Spleen (tissue), 11 donors: ENCODE data around the gene ITGBL1. TPM values are rescaled to one million over a fixed set of nuclear protein-coding genes. Genes with fewer than 3 reads are reported as not detected.

Experiments used
- DNase-seq: peaks from one replicate; pipeline ENCODE4 v3.0.0-alpha.2; 2020
- H3K27ac ChIP-seq, 8 donors: fragments of 200-600 bp; sonication (generic) in 7 of 8; 1 replicate in 4 of 8; 2 replicates in 4 of 8; pipeline versions ENCODE4 v1.5.0 to v1.8.0; 2016 to 2021; ENCODE audit warnings: inconsistent platforms in 4 of 8, mild to moderate bottlenecking in 4 of 8, moderate library complexity in 1 of 8
- H3K27me3 ChIP-seq, 7 donors: fragments of 200-600 bp; sonication (generic) in 6 of 7; replicated peaks in 1 of 7; 1 replicate in 4 of 7; 2 replicates in 3 of 7; pipeline versions ENCODE4 v1.5.0 to v1.8.0; 2016 to 2021; ENCODE audit warnings: inconsistent platforms in 3 of 7, mild to moderate bottlenecking in 1 of 7
- H3K36me3 ChIP-seq, 6 donors: fragments of 200-600 bp; sonication (generic) in 5 of 6; 1 replicate in 4 of 6; 2 replicates in 2 of 6; pipeline versions ENCODE4 v1.5.0 to v1.8.0; 2016 to 2021; ENCODE audit warnings: inconsistent platforms in 2 of 6
- H3K4me1 ChIP-seq, 6 donors: fragments of 200-600 bp; sonication (generic) in 5 of 6; 1 replicate in 3 of 6; 2 replicates in 3 of 6; pipeline versions ENCODE4 v1.5.0 to v1.8.0; 2016 to 2021; ENCODE audit warnings: inconsistent platforms in 3 of 6
- H3K4me3 ChIP-seq, 8 donors: fragments of 200-600 bp; sonication (generic) in 7 of 8; 1 replicate in 4 of 8; 2 replicates in 4 of 8; pipeline versions ENCODE4 v1.5.0 to v1.8.0; 2016 to 2021; ENCODE audit warnings: inconsistent platforms in 4 of 8, mild to moderate bottlenecking in 4 of 8, moderate library complexity in 2 of 8
- H3K9me3 ChIP-seq, 8 donors: fragments of 200-600 bp; sonication (generic) in 7 of 8; 1 replicate in 4 of 8; 2 replicates in 4 of 8; pipeline versions ENCODE4 v1.5.0 to v1.8.0; 2016 to 2021; ENCODE audit warnings: inconsistent platforms in 4 of 8
- POLR2A ChIP-seq, 3 donors: fragments of 450-650 bp; IDR thresholded peaks; one replicate each; pipeline ENCODE4 v1.5.1; 2017; ENCODE audit warnings: antibody characterized with exemption in 3 of 3, mild to moderate bottlenecking in 1 of 3
- POLR2AphosphoS5 ChIP-seq, 3 donors: sonication (generic); formaldehyde crosslinking; IDR thresholded peaks; one replicate each; pipeline ENCODE4 v1.5.1; 2017; ENCODE audit warnings: antibody characterized with exemption in 3 of 3
- WGBS, 5 donors: extraction: QIAGEN DNeasy Blood & Tissue Kit in 3 of 5; methylation state at CpG; one replicate each; pipeline versions ENCODE4 v1.1.5 to v1.1.7; 2013 to 2018; 5-methylcytosine and 5-hydroxymethylcytosine counted together
- intact Hi-C: fragments of 100-400 bp; cut with DNase I; formaldehyde crosslinking; loops from one replicate; pipeline ENCODE4 v1.15.0; 2023; ENCODE audit warnings: low total_unique reads
- polyA plus RNA-seq, 3 donors: library from polyadenylated mRNA; stranded (reverse); fragments of 200-250 nt; gene quantifications; one replicate each; pipeline ENCODE4 v1.2.1, GENCODE V29; 2013
- total RNA-seq, 7 donors: library from RNA; depleted of rRNA in 3 of 7; stranded (reverse); fragments of >200 nt in 3 of 7; fragmentation: NEBNext Ultra II Directional in 4 of 7; extraction: Animal tissue kit (Norgen Biotek cat#: 25700) in 4 of 7; gene quantifications; one replicate each; pipeline versions ENCODE4 v1.1.0 to v1.2.1, GENCODE V29; 2016 to 2021
- TF ChIP-seq, protein P1 (sequence below), 11 experiments: fragments of 200-600 bp in 7 of 11; fragments of 450-650 bp in 4 of 11; sonication (generic) in 4 of 11; IDR thresholded peaks in 8 of 11; conservative IDR thresholded peaks in 3 of 11; 1 replicate in 7 of 11; 2 replicates in 4 of 11; pipeline versions ENCODE4 v1.4.0 to v1.8.0; 2016 to 2021; ENCODE audit warnings: antibody characterized with exemption in 11 of 11, inconsistent platforms in 4 of 11, mild to moderate bottlenecking in 1 of 11
- donor health status: healthy with polysubstance abuse.
- donor health status: DM: no; HTN: no; CAD: no; lungs with moderate emphysema.
- donor health status: DM: no; HTN: no; CAD: no.
- donor health status: Bipolar disorder and iron deficiency.
- donor health status: healthy.
- donor health status: DM: no; HTN: no; CAD: no.
- donor health status: DM: yes; HTN: yes; CAD: no.

ITGBL1 gene
- total and polyA plus RNA-seq, 10 donors = 0.48 to 1.6 (median 0.97) TPM; not detected in 1

DNA sequence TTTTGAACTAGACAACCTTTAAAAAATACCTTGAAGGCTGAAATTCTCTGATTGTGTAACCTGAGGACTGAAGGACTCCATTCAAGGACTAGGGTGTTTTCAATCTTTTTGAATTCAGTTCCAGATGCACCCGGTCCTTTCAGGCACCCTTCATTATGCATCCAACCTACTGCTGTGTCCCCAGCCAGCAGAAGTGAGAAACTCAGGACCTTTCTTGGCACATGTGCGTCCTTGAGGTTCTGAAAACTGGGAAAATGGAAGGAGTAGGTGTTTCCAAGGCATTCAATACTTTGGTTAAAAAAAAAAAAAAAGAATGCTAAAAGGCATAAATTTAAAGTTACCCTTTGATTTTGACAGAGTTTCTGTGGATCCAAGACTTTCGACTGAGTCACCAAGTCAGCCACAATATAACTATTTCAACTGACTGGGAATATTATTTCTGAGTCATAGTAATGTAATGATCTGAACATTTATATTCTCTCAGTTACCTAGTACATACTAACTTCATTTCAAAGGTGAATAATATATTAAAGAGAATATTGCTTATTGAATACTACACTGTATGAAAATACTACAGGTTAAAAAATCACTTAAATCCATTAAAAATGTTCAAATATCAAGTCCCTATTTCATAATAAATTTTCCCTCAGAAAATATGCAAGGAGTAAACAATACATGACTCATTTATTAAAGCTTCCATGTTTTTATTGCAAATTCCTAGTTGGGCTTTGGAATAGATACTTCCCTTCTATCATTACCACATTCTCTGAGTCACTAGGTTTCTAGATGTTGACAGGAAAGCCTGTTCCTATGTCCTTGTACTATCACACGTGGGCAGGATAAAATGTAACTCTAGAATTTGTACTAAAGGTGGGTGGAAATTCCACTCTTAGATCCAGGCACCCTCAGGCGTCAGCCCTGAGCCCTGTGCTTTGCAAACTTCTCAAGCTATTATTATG, 2.4 kb upstream of the ITGBL1 start:
- 51 to 57% (median 54%) methylated on average over 5 of the region's 5 CpGs for WGBS, 5 donors
- DNase-seq = no peak
- intact Hi-C loops = no loop called here
- Histone ChIP-seq H3K9me3 (no peaks in the 10 kb centered on the region), H3K27me3 (peaks cover 0 to 27% (median 7%) of the 10 kb centered on the region in 7 donors), H3K27ac (no peak overlapping the region), H3K4me1 (peaks cover 0 to 17% (median 3%) of the 10 kb centered on the region in 6 donors), H3K4me3 (no peak overlapping the region), H3K36me3 (no peaks in the 10 kb centered on the region)
- no peak for TF ChIP-seq POLR2AphosphoS5 (IDR thresholded peaks at IDR 0.05)
- TF ChIP-seq, protein P1, sequence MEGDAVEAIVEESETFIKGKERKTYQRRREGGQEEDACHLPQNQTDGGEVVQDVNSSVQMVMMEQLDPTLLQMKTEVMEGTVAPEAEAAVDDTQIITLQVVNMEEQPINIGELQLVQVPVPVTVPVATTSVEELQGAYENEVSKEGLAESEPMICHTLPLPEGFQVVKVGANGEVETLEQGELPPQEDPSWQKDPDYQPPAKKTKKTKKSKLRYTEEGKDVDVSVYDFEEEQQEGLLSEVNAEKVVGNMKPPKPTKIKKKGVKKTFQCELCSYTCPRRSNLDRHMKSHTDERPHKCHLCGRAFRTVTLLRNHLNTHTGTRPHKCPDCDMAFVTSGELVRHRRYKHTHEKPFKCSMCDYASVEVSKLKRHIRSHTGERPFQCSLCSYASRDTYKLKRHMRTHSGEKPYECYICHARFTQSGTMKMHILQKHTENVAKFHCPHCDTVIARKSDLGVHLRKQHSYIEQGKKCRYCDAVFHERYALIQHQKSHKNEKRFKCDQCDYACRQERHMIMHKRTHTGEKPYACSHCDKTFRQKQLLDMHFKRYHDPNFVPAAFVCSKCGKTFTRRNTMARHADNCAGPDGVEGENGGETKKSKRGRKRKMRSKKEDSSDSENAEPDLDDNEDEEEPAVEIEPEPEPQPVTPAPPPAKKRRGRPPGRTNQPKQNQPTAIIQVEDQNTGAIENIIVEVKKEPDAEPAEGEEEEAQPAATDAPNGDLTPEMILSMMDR (IDR thresholded peaks at IDR 0.05 in 8 of 11, conservative IDR thresholded peaks at IDR 0.05 in 3 of 11) = no peak
- TF ChIP-seq POLR2A (IDR thresholded peaks at IDR 0.05) = no peak

GRCh38 chr13:101450749-101451130, 1.7 kb upstream of the ITGBL1 start:
- TF ChIP-seq POLR2AphosphoS5 (IDR thresholded peaks at IDR 0.05) (no peak), POLR2A (IDR thresholded peaks at IDR 0.05) (no peak)
- TF ChIP-seq, protein P1 (IDR thresholded peaks at IDR 0.05 in 8 of 11, conservative IDR thresholded peaks at IDR 0.05 in 3 of 11) = no peak
- Histone ChIP-seq H3K36me3 (no peaks in the 10 kb centered on the region), H3K27ac (no peak overlapping the region), H3K27me3 (peaks cover 0 to 32% (median 7%) of the 10 kb centered on the region in 7 donors), H3K4me1 (peaks cover 0 to 17% (median 3%) of the 10 kb centered on the region in 6 donors), H3K9me3 (no peaks in the 10 kb centered on the region), H3K4me3 (no peak overlapping the region)
- 82 to 96% (median 82%) methylated on average over 2 of the region's 2 CpGs for WGBS, 5 donors
- intact Hi-C loops = no loop called here
- no peak for DNase-seq

DNA sequence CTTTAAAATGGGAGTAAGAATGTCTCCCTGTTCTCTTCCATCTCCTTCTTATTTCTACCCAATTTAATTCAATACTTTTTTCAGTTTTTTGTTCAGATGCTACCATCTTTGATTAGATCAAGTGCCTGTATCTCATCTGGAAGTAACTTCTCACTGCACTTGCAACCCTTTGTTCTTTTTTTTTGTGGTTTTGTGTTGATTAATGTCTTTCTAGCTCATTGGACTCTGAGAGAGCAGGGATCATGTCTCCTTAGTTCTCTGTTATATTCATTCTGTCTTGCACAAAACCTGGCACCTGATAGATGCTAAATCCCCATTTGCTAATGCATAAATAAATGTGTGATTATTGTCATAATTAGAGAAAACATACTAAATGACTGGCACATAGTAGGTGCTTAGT, 834 bp upstream of the ITGBL1 start:
- DNase-seq = no peak
- Histone ChIP-seq H3K27me3 (peaks cover 0 to 32% (median 7%) of the 10 kb centered on the region in 7 donors), H3K4me1 (peaks cover 0 to 17% (median 3%) of the 10 kb centered on the region in 6 donors), H3K27ac (no peak overlapping the region), H3K36me3 (no peaks in the 10 kb centered on the region), H3K9me3 (no peaks in the 10 kb centered on the region), H3K4me3 (no peak overlapping the region)
- intact Hi-C loops = no loop called here
- TF ChIP-seq POLR2A (IDR thresholded peaks at IDR 0.05) (no peak), POLR2AphosphoS5 (IDR thresholded peaks at IDR 0.05) (no peak)
- TF ChIP-seq, protein P1 (IDR thresholded peaks at IDR 0.05 in 8 of 11, conservative IDR thresholded peaks at IDR 0.05 in 3 of 11) = no peak

DNA sequence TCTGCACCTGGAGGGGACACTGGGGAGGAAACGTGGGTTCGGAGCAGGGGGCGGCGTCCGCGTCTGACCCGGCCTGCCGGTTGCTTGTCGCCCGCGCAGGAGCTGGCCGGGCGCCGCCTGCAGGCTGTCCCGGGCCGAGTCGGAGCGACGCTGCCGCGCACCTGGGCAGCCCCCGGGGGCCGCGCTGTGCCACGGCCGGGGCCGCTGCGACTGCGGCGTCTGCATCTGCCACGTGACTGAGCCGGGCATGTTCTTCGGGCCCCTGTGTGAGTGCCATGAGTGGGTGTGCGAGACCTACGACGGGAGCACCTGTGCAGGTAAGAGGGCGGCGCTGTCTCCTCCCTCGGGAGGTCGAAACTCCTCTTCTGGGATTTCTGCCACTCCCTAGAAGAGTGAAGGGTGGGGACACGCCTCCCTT, 1.3 kb downstream of the ITGBL1 start:
- no peak for DNase-seq
- Histone ChIP-seq H3K4me3 (peak overlapping the region in 4 of 8 donors; percentile 14 to 58 (median 28)), H3K27ac (no peak overlapping the region), H3K36me3 (no peaks in the 10 kb centered on the region), H3K4me1 (peaks cover 0 to 17% (median 3%) of the 10 kb centered on the region in 6 donors), H3K9me3 (no peaks in the 10 kb centered on the region), H3K27me3 (peaks cover 0 to 32% (median 7%) of the 10 kb centered on the region in 7 donors)
- TF ChIP-seq POLR2AphosphoS5 (IDR thresholded peaks at IDR 0.05) = no peak
- TF ChIP-seq, protein P1 (IDR thresholded peaks at IDR 0.05 in 8 of 11, conservative IDR thresholded peaks at IDR 0.05 in 3 of 11) = no peak
- TF ChIP-seq POLR2A (IDR thresholded peaks at IDR 0.05) = no peak
- WGBS, 5 donors = 8 to 22% (median 17%) methylated on average over 16 to 41 of the region's 41 CpGs
- intact Hi-C loops = no loop called here
